ENCODE data around the gene NUMB. TPM values are rescaled to one million over a fixed set of nuclear protein-coding genes. Genes with fewer than 3 reads are reported as not detected.

The NUMB gene
- total and polyA plus RNA-seq, 2 of the 4 experiments (the other 2 are of a cell fraction) = 45.9 to 114 TPM

DNA sequence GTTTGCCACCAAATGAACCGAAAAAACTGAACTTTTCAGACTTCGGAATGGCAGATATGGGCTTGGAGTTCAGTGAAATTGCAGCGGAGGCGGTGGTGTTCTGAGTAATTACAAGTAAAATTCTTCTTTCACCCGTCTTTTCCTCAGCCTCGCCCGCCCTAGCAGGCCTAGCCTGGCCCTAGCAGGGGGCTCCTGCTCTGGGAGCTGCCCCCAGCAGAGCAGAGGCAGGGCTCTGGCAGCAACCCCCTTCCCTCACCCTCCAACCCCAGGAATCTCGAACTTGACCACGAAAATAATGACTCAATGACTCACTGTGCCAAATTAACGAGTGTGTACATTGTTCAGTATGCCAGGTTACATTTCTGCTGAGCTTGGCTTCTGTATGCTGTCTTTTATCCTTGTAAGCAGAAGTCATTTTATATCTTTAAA is 219.9 kb downstream of the NUMB start:
- dilution Hi-C loops (cut with HindIII; ENCODE audit: low sequenced_read_pairs, unreplicated experiment) (no loop called here), in situ Hi-C loops (cut with MboI; ENCODE audit: low sequenced_read_pairs) (no loop called here), intact Hi-C loops (cut with micrococcal nuclease) (no loop called here)
- Histone ChIP-seq H3K27me3 (ENCODE audit: control insufficient read depth, insufficient read depth, low read length) (peaks cover 54% of the 10 kb centered on the region), H2BK15ac (ENCODE audit: low read depth, low read length) (no peak overlapping the region), H3K4me2 (ENCODE audit: low read depth, low read length) (peak overlapping the region; percentile 65), H3K9me3 (ENCODE audit: control insufficient read depth, insufficient read depth, low read length) (no peaks in the 10 kb centered on the region), H3K79me1 (ENCODE audit: low read depth in 1 of 2, low read length in 2 of 2) (0 out of 4 replicates have a peak, but pooled peaks cover 0 to 4% of the 10 kb centered on the region in 2 experiments), H3K23ac (ENCODE audit: low read depth, low read length) (no peak overlapping the region), H3K4ac (ENCODE audit: low read depth, low read length) (no peak overlapping the region), H2BK120ac (ENCODE audit: low read depth, low read length) (peak overlapping the region; percentile 16; the same call in 1 of the 2 replicates), H3K18ac (ENCODE audit: low read depth, low read length) (no peak overlapping the region), H4K20me1 (ENCODE audit: insufficient read depth, low read length) (peaks cover 5% of the 10 kb centered on the region; the same call in 1 of the 2 replicates), H2AK5ac (ENCODE audit: low read depth, low read length) (no peak overlapping the region), H3K4me3 (ENCODE audit: insufficient read depth, low read depth, low read length) (no peak overlapping the region), H2AK9ac (replicated peaks; ENCODE audit: low read depth, low read length, poor library complexity) (peak overlapping the region; percentile 10), H3K9ac (ENCODE audit: low read depth, low read length) (no peak overlapping the region), H3K9me1 (ENCODE audit: insufficient read depth, low read length) (peaks cover 4% of the 10 kb centered on the region), H3K4me1 (ENCODE audit: control insufficient read depth, insufficient read depth, low read length) (peaks cover 21% of the 10 kb centered on the region), H2AFZ (replicated peaks; ENCODE audit: low read length, poor library complexity) (peak overlapping the region; percentile 80), H3K27ac (ENCODE audit: insufficient read depth, low read length) (no peak overlapping the region; the same call in 1 of the 2 replicates), H2BK5ac (ENCODE audit: low read depth, low read length, poor library complexity, severe bottlenecking) (no peak overlapping the region), H3K36me3 (ENCODE audit: control insufficient read depth, insufficient read depth, low read length) (no peaks in the 10 kb centered on the region), H2BK20ac (ENCODE audit: low read depth, low read length) (no peak overlapping the region), H4K8ac (ENCODE audit: low read depth in 2 of 2, low read length in 2 of 2) (no peak overlapping the region), H3K56ac (ENCODE audit: extremely low read depth, insufficient read depth, low read length) (no peak overlapping the region), H4K5ac (ENCODE audit: low read depth, low read length) (no peak overlapping the region), H4K91ac (ENCODE audit: insufficient read depth, low read depth, low read length) (0 out of 2 replicates have a peak overlapping the region, but pooled peaks have one; percentile 12), H3K14ac (replicated peaks; ENCODE audit: low read depth, low read length) (no peak overlapping the region)
- ATAC-seq (ENCODE audit: low read depth) (peak; percentile 70), DNase-seq (peak; percentile 73)
- POLR2A ChIA-PET (ENCODE audit: unreplicated experiment) = no interaction called here
- no TSS peak for BruUV-seq (replicated peaks)
- TF ChIP-seq FOS (IDR thresholded peaks at IDR 0.05; ENCODE audit: low read depth, low read length) = peak; percentile 51; the same call in 1 of the 2 replicates
- no peak for TF ChIP-seq SMC3 (IDR thresholded peaks at IDR 0.05; ENCODE audit: low read depth, low read length)
- peak; percentile 100 for TF ChIP-seq MAZ (IDR thresholded peaks at IDR 0.05; ENCODE audit: borderline replicate concordance, low read depth, low read length)
- TF ChIP-seq MAFK (IDR thresholded peaks at IDR 0.05; ENCODE audit: low read depth, low read length) = peak; percentile 78
- CTCF ChIA-PET = no interaction called here
- no CpG with 5 or more reads among the region's 10 CpGs for WGBS, 2 experiments (ENCODE audit: extremely low coverage in 2 of 2, insufficient read length in 1 of 2)

Measured in IMR-90 (cell line).